Stimulated activated CD4-positive, alpha-beta T cell treated with anti-CD3 and anti-CD28 coated beads, Interleukin-15, amount 100 ng/mL, for 24 hours (primary cell): ENCODE data around the gene ITGA1.
"Not testable (repeated sequence)": the region's sequence is repeated elsewhere in the genome, so short reads cannot be mapped to it uniquely, and the experiment has no call there.

Experiments used
- DNase-seq: peaks from one replicate; pipeline ENCODE4 v3.0.0-alpha.2; 2020

ITGA1 gene

DNA sequence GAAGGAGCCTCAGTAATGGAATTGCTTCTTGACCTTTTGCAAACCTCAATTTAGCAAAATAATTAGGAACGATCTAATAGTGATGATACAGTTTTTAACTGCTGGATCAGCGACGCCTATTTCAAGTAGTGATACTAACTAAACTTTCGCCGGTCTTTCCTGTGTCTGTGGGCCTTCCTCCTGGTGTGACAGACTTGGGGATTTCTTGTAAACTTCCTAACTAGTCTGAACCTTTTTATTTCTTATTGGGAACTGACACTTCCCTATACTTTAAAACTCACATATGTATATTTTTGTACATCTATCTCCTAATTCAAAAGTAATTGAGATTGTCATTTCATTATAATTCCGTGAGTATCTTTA lies 15.2 kb downstream of the ITGA1 start:
- no peak for DNase-seq

DNA sequence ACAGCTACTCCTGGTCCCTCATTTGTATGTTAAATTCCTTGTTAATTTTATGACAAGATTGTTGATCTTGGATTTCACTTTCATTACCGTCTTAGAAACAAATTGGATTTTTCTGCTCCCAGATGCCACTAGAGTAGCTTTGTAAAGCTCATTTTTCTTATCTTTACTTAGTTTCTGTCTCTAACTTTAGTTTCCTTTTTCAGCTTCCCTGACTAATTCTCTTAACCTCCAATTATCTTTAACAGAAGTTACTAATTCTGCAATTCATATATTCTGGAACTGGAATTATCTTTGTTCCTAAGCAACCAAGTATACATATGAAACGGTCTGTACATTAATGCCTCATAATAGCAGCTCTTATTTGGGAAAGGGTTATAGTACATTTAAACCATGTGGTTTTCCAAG lies 16.7 kb downstream of the ITGA1 start:
- DNase-seq, result no peak

DNA sequence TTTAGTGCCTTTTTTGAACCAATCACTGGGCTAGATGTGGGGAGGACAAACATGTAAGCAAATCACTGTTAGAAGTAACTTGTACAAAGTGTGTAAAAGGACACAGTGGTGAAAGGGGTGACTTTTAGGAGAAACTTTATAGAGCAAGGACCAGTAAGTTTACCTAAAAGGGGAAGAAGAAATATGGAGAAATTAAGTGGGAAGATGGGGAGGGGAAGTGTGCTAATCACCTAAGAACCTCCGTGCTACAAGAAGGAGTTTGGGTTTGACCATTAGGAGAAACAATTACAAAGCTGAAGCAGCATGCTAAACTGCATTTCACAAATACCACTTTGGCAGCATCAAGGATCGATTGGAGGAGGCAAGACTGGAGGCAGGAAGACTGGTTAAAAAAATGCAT lies 17.3 kb downstream of the ITGA1 start:
- no peak for DNase-seq

DNA sequence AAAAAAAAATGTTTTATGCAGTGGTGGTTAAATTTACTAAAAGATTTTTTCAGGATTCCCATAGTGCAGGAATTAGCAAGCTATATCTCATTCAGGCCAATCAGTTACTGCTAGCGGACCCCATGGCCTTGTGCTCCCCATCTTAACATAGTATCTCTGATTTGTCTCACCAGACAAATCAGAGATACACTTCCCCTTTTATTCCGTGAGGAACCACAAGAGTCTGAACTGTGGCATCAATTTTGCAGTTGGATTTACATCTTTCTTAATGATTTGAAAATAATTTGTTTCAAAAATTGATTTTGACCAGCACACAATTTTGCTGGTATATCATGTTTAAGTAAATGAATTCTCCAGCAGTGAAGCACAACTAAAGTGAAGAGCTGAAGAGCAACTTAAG lies 17.9 kb downstream of the ITGA1 start:
- no peak for DNase-seq

DNA sequence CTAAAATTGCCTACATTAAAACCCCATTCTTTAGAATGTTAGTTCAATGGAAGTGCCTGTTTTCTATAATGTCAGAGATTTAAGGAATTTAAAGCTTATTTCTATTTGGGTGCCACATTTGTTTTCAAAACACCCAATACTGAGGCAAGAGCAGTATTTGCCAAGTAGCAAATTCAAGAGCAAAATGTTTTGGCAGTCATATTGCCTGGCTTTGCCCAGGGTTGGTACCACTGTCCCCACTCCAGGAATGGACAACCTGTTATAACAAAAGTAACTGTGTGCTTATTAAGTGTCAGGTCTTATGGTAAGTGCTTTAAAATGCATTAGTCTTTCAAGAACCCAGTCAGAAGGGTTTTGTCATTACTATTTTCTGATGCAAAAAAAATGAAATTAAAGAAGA lies 19.3 kb downstream of the ITGA1 start:
- DNase-seq, result no peak

DNA sequence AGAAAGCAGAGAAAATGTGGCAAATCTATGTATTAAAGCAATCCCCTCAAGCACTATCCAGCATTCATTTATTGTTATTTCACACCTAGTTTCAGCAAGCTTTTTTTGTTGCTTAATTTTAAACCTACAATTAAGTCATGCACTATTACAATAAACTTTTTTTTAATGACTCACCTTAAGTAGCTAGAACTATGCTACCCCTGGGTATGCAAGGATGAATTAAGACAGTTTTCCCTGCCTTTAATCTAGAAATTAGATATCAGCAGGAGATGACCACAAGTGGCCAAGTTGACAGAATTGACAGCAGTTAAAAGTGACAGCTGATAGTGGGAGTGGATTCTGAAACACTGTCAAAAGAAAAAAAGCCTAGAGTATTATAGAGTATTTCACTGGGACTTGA lies 20.0 kb downstream of the ITGA1 start:
- DNase-seq, result no peak

DNA sequence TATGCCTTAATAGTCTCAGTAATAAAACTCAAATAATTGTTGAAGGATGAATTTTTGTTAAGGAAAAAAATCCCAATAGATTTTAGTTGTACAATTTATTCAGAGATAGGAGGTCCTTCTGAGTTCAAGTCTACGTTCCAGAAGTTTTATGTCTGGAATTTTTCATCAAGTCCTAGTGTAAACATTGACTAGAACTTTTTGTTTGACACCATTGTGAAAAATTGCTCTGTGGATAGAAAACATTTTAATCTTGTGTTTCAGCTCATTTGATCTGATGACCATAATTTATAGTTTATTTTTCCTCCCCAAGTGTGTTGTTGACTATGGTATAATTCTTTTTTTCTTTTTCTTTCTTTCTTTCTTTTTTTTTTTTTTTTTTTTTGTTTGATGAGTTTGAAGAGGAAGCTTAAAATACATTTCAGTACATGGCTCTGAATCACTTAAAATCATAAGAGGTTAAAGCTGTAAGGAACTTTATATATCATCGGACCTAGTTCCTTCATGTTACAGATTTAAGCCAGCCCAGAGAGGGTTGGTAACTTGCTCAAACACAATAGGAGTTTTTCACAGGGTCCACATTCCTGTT lies 20.7 kb downstream of the ITGA1 start:
- no peak for DNase-seq

DNA sequence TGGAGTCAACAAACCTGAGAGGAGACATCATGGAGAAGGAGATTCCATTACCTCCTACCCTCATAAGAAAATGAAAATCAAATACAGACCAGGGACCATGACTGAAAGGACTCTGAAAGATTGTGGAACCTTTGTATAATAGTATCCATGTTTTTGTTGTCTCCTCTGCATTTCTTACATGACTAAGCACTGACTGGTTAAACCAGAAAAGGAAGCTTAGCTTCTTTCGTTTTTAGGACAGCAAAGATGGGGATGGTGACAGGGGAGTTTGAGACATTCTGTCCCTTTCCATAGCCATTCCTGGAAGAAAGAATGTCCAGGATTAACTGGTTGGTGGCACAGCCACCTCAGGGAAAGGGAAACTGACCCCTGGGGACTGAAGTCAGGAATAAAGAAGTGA lies 22.2 kb downstream of the ITGA1 start:
- no peak for DNase-seq

DNA sequence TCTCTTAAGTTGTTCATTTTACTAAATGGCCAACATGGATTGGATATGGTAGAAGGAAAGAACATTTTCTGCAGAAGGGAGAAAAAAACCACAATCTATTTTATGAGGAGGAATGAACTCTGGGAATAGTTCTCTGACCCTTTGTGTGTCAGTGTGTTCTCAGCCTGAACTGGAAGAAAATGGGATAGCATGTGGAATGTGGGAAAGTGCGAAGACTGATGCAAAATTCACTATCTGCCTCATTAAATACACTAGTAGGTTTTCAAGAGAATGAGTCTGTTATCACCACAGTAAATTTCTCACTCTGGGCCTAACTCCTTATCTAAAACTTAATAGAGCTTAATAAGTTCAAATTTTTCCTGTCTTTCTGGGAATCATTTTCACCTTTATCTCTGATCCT lies 22.7 kb downstream of the ITGA1 start:
- no peak for DNase-seq

DNA sequence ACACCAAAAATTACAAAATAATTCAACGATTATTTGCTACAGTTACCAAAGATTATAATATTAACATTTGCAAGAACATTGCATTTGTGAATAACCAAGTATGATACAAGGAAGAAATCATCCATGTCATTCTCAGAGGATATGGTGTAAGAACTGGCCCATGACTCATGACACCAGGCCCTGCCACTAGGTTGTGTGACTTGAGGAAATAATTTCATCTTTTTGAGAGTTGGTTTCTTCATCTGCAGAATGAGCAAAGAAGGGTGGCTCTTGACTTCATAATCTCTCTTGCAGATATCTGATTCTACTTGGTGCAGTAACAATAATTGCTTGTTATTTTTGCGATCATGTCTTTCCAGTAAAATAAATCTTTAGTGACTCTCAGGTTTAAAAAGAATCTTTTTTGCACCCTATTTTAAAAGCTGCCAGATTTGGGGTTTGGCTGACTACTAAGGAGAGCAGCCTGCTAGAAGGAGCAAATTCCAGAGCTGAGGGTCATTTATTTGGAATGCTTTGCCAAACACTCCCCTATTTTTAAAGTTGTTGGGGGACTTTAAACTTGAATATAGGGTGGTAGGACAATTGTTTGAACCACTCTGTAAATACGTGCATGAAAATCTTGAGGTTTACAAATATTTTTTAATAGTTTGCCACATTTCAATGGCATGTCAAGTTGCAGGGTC lies 23.5 kb downstream of the ITGA1 start:
- DNase-seq, result no peak

DNA sequence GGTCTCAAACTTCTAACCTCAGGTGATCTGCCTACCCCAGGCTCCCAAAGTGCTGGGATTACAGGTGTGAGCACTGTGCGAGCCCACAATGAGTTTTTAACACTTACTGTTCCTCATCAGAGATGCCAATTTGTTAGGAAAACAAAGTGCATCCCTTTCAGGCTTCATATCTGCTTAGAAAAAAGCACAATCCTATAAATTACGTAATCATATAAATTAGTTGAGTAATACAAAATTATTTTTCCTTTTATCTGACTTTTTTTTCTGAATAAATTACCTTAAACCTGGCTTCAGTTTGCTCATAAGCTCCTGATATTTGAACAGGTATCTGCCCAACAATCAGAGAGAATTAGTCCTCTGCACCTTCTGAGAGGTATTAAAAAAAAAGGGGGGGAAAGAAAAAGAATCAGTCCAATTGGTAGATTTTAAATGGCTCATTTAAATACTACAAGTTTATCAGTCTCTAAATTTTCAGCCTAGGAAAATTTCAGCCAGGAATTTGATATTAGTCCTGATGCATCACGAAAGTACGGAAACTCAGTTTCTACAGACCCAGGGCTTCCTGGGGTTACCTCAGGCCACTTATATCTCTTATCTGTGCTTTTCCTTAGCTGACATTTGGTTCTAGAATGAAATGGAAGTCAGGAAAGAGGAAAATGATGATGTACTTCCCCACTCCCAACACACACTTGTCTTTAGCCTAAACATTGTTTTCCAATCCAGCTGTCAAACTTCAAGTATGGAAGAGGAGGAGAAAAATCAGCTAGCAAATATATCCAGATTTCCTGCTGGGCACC lies 26.8 kb downstream of the ITGA1 start:
- DNase-seq, result no peak

DNA sequence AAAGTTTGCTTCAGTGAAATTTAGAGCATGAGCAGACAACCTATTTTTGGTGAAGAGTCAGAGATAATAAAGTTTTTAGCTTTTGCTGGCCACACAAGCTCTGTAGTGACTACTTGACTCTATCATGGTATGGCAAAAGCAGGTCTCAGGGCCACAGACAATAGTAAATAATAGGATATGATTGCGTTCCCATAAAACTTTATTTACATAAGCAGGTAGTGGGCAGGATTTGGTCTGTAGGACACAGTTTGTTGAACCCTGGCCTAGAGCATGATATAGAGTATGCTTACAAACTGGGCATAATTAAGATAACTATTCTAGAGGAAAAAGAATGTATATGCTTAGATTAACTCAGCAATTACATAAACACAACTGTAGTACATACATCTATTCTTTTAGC lies 30.1 kb downstream of the ITGA1 start:
- no peak for DNase-seq

DNA sequence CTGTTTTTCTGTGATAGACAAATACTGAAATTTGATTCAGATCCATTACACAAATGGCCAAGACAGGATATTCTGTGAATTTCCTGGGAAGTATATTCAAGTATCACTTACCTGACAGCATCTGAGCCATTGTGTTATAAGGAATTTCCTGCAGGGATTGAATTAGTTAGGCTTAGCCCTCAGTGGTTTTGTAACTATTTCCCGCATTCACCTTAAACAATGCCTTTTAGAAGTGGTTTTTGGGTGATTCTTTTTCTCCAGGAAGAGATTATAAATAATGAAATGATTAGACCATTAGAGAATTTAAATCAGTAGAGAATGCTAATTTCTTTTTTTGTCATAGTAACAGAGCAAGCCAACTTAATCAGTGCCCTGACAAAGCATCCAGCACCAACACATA lies 30.6 kb downstream of the ITGA1 start:
- no peak for DNase-seq

DNA sequence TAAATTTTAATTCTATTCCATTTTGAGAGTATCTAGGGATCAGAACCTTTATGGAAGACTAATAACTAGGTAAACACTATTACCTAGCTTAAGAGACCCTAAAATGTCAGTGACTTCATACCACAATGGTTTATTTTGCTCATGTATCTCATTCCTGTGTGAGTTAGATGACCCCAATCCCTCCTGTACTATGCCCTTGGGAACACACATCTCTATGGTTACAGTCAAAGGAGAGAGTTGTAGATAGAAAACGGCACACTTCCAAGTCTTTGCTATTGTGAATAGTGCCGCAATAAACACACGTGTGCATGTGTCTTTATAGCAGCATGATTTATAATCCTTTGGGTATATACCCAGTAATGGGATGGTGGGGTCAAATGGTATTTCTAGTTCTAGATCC lies 31.1 kb downstream of the ITGA1 start:
- not testable (repeated sequence) for DNase-seq

DNA sequence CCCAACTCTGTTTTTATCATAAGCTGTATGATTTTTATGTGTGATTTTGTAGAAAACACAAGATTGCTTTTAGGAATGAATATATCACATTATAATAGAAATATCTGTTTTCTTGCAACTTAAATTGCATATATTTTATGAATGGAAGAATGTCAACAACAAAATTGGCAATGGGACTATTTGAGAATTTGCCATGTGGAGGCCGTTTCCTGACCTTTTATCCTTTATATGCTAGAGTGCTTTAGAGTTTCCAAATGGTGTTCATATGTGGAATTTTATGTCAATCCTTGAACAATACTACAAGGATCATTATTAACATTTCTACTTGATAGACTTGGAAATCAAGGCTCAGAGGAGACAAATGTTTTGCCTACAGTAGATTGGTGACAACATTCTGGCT lies 34.2 kb downstream of the ITGA1 start:
- DNase-seq, result no peak

DNA sequence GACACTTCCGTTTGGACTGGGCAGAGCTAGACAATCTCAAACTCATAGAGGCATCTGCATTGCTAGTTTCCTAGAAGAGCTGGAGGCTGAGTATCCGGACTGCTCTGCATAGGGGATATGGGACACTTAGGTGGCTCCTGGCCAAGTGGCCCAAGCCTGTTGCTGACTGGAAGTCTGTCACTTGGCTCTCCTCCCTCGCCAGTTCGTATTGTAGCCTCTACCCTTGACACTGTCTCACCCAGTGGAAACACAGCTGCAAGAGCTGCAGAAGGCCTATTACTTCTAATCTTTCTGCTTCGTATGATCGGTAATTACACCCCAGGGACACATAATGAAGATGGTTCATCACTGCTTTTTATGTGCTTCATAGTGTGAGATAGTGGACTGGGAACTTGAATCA lies 34.7 kb downstream of the ITGA1 start:
- DNase-seq, result no peak

DNA sequence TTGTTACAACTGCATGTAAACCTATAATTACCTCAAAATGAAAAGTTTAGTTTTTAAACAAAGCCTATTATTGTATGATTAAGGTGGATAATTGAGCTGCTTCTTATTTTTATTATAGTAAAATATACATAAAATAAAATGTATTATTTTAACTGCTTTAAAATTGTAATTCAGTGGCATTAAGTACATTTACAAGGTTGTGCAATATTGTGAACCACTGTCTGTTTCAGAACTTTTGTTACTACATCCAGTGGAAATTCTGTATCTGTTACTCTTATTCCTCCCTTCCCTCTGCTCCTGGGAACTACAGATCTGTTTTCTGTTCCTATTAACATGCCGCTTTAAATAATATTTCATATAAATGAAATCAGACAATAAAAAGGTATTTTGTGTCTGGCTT lies 37.1 kb downstream of the ITGA1 start:
- no peak for DNase-seq

DNA sequence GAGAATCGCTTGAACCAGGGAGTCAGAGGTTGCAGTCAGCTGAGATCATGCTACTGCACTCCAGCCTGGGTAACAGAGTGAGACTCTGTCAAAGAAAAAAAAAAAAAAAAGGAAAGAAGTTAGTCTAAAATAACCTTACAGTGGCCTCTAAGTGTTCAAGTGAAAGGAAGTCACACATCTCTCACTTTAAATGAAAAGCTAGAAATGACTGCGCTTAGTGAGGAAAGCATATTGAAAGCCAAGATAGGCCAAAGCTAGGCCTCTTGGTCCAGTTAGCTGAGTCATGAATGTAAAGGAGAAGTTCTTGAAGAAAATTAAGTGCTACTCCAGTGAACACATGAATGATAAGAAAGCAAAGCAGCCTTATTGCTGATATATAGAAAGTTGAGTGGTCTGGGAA lies 38.1 kb downstream of the ITGA1 start:
- DNase-seq, result no peak

DNA sequence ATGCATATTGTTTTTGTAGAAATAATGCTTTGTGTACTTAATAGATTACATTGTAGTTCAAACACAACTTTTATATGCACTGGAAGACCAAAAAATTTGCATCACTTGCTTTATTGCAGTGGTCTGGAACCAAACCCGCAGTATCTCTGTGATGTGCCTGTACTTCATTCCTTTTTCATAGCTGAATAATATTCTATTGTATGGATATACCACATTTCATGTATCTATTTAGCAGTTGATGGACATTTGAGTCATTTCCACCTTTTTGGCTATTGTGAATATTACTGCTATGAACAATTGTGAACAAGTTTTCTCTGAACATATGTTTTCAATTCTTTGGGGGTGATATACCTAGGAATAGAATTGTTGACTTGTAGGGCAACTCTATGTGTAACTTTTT lies 40.1 kb downstream of the ITGA1 start:
- no peak for DNase-seq

DNA sequence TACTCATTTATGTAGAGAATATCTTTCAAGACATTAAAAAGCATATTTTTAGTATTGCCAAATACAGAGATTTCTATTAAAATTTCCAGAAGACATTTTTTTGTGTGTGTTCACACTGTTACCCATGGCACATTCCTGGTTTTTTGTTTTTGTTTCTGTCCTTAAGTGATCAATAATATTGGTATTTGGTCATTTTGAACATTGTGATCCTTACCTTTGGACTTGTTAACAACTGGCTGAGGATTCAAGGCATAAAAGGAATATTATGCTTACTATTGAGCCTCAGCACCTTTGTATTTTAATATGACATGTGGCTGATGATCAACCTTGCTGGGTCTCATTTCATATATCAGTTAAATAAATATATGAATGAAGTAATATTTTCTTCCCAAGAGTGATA lies 41.9 kb downstream of the ITGA1 start:
- no peak for DNase-seq

DNA sequence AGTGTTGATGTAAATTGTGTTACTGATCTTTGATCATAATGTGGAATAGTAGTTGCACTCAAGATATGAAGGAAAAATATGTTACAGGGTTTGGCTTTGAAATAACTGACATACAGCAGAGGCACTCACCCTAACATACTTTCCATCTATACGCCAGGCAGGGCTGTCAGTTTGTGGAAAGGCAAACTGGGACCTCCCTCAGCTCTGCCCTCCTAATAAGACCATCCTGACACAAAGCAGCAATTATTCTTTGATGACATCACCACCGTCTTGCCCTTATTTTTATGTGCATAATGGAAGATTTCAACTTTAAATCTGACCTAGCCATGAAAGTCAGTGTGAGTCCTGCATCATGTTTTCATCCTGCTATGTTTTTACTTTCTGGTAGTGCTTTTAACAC lies 42.9 kb downstream of the ITGA1 start:
- DNase-seq, result no peak

DNA sequence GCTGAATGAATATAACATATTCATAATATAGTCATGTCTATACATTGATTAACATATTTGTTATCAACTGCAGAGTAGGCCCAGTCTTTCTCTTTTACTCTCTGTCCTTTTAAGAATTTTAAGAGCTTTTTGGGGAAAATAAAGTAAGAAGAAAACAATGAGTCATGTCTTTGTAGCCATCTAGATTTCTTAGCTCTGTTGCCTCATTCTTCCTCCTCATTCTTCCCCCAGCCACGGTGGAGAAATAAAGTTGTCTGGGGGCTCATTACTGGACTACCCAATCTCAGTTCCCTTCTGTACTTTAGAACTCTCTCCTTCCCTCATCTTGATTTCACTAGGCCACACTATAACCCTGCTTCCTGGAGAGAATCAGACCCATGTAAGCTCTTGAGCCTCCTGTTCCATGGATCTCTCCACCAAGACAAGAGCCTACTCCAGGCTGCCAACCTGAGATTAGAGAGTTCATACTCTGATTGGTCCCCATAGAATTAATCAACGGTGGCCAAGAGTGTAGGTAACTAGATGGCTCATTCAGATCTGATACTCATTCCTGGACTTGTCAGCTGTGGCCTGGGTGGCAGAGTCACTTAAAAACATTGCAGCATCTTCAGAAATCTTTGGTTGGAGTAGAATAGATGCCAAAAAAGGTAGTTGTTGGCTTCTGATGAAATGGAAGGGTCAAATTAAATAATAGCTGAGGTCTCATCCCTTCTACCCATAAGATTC lies 44.2 kb downstream of the ITGA1 start:
- no peak for DNase-seq

DNA sequence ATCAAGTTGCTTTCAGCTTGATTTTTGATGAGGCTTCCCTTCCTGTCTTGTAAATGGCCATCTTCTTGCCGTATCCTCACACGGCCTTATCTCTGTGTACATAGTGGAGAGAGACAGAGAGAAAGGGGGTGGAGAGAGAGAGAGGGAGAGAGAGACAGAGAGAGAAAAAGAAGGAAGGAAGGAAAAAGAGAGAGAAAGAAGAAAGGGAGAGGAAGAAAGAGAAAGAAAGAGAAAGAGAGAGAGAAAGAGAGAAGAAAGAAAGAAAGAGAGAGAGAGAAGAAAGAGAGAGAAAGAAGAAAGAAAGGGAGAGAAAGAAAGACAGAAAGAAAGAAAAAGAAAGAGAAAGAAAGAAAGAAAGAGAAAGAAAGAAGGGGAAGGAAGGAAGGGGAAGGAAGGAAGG lies 46.6 kb downstream of the ITGA1 start:
- DNase-seq, result no peak

DNA sequence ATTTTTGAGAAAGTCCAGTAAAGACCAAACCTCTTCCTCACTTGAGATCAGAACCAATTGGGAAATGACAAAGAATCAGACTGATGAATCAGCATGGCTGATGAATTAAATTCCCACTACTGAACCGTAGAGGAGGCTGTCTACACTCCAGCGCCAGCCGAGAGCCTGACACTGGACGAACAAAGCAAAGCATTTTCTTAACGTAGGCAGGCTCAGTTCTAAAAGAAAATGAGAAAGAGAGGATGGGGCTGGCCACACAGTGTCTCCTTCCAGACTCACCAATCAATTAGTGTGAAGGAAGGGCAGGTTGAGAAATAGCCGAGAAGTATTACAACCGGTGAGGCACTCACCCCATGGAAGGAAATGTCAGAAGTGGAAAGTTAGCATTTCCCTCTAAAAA lies 49.4 kb downstream of the ITGA1 start:
- DNase-seq, result no peak
